Dermis blood vessel endothelial cell (primary cell): ENCODE results near the gene GYPE. TPM values are rescaled to one million over a fixed set of nuclear protein-coding genes. Genes with fewer than 3 reads are reported as not detected.
"Not testable (repeated sequence)": the region's sequence is repeated elsewhere in the genome, so short reads cannot be mapped to it uniquely, and the experiment has no call there.

Experiments
- DNase-seq: peaks from one replicate; pipeline ENCODE4 v3.0.0; 2010
- total RNA-seq: library from RNA; depleted of rRNA; stranded (reverse); fragments of >200 nt; gene quantifications from 2 replicates; pipeline ENCODE4 v1.2.3, GENCODE V29; 2014

The GYPE gene
- total RNA-seq, 1 donor from 2014 or later = 0.17 TPM

DNA sequence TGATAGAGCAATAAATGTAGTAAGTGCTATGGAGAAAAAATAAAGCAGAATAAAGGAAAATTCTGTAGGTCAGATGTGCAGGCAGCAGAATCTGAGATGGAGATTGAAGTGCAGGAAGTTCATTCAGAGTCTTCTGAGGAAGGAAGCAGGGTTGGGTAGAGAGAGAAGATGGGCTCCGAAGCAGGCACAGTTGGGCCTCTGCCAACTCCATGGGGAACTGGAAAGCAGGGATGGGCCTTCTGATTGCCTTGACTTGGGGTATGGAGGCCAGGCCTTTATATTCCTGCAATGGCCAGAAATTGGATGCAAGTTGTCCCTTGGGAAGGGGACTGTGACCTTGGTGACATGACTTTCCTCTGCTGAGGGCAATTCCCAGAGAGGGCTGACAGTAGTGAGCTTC lies 42.6 kb downstream of the GYPE start:
- not testable (repeated sequence) for DNase-seq

DNA sequence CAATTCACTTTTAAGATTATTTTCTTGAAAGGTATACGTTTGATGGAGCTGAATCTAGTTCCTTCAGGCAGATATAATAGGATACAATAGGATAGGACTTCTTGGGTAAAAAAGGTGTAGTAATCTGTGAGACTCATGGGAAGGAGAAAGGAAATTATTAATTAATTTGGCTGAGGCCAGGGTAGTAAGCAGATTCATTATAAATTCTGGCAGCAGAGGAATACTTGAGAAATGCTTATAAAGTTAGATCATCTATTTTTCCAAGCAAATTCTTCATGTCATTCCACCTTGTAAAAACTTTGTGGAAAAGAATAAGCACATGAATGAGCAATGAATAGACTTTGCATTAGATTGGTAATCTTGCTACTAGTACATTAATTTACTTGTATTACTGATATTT lies 46.9 kb downstream of the GYPE start:
- DNase-seq = no peak

DNA sequence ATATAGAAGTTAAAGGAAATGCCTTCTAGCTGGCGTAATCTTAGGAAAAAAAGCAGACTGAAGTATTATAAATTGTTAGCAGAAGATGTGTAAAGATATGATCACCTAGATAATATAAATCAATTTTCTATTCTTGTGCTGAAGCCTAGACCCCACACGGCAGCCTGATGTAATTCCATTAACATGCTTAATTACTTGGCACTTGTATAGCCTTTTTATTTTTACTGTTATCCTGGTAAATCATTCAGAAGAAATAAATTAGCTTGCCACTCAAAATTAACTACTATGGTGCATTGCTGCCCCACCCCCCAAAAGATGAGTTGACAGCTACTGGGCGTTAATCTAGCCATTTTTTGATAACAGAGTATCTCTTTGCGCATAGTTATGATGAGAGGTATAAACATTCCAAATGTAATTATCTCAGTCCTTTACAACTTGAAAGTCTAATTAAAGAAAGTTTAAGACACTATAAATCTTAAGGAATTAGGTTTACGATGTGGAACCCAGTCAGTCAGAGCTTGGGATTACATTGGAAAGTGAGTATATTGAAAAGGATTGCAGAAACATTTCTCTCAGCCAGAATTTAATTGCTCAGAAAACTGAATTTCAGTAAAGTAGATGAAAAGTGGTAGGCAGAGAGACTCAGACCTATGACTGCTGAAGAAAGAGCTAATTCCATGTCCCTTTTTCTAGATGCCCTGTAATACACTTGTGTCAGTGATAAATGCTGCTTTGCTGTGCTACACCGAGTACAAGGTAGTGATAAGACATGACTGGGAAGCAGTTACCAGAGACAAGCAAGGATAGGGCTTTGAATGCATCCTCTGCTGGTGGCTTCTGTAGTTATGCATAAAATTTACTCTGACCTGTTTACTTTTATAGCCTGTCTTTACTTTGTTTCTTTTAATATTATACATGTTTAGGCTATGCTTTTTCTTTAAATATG lies 47.7 kb downstream of the GYPE start:
- DNase-seq = not testable (repeated sequence)

DNA sequence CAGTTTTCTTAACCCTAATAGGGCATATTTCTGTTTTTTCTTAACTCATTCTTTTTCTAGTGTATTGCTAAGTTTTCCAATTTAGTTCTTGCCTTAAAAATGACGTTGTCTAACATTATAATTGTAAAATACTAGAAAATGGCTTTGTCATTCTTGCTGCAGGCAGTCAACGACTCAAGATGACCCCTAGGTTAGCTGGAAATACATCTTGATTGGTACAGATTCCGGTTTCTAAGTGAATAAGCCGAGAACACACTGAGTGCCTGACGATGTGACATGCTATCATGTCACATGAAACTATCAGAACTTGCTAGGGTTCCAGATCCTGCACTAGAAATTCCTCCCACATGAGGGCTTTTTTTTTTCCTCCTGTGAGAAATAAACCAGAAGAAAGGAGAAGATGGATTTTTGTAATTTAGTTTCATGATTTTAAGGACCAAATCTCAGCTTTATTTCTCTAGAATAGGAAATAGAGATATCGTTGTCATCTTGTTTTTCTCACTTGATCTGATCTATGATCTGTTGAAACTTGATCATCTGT lies 49.3 kb downstream of the GYPE start:
- DNase-seq = not testable (repeated sequence)

DNA sequence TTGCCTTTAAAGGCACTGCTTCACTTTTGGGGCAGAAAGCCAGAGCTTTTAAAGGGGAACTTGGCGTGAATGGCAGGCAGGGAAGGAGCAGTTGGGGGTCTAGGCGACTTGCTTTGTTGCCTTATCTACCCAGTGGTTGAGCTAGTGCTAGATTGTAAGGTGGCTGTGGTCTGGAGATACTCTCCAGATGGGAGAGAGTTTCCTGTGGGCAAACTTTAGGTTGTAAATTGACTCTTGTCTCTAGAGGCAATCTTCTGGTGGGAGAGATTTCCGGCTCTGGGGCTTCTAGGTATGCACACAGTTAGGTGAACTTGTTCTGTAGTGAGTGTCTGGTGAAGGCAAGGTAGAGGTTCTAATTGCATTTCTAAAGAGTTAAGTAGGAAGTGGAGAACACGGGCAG lies 50.7 kb downstream of the GYPE start:
- DNase-seq = not testable (repeated sequence)

DNA sequence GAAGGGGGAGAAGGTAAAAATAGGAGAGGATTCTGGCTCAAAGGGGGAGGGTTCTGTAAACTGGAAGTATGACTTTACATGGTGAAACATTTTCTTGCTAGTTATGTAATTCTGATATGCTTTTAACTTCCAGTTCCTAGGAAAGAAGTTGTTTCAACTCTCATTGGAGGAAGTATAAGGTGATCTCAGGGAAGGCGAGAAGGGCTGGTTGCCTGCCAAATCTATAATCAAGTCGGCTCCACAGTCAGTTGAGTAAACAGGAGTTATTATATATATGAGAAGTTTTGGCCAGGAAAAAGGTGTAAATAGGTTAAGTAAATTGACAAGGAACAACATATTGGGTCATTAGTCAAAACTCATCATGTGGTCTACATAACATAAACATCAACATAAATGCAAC lies 56.1 kb downstream of the GYPE start:
- DNase-seq = not testable (repeated sequence)

DNA sequence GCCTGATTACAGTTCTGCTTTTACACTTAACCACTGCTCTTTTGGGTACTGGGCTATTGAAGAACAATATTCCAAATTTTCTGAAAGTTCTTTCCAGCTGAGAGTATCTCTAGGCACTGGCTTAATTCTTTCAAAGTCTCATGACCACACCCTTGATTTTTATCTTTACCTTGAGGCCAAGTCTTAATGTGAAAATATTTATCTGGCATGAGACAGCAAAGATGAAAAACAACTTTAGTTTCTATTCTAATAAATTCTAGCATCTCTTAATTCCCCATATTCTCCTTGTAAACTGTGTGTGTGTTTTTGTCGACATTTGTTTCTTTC lies 61.9 kb downstream of the GYPE start:
- DNase-seq = not testable (repeated sequence)

DNA sequence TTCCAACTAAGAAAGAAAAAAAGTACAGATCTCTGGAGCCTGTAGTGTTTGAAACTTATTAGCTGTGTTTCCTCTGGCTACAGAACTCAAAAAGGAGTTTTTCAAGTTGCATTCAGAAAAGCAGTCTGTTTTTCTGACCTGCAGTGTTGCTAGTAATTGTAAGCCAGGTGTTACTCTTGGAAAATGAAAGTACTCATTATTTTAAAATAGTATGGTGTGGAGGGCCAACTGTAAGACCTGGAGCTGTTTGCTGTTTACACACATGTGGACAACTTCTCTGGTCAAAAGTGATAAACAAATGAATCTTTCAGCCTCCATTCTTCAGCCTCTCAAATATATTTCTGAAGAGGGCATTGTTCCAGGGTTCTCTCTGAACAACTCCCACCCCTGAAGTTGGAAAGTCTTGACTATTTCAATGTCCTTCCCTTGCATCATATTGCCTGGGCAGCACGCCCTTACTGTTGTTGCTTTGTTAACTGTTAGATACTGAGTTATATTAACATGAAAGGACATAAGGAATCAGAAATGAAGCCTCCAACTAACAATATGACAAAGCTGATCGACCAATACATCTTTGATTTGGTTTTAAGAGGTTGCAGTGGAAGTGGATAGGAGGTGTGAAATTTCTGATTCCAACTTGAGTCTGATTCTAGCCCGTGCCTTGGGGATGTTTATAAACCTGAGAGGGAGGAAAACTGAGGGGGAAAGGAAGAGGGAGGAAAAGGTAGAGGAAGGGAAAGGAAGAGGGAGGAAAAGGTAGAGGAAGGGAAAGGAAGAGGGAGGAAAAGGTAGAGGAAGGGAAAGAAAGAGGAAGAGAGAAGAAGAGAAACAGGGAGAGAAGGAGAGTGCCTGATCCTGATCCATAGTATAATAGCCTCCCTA lies 62.5 kb downstream of the GYPE start:
- DNase-seq = not testable (repeated sequence)

DNA sequence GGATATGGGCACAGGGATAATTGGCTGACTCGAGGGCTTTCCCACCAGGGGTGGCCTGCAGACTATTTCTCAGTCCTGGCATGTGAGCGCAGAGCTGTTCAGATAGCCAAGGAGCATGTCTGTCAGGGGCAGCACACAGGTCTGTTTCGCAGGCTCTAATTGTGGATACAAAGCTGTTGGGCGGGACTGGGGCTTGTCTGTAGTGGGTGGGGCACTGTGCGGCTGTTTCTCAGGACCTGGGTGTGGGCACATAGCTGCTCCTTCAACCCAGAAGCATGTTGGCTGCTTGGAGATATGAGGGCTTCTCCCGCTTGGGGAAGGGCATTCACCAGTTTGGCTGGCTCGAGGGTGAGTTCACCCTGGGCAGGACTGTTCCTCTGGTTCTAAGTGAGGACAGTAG lies 65.9 kb downstream of the GYPE start:
- not testable (repeated sequence) for DNase-seq

DNA sequence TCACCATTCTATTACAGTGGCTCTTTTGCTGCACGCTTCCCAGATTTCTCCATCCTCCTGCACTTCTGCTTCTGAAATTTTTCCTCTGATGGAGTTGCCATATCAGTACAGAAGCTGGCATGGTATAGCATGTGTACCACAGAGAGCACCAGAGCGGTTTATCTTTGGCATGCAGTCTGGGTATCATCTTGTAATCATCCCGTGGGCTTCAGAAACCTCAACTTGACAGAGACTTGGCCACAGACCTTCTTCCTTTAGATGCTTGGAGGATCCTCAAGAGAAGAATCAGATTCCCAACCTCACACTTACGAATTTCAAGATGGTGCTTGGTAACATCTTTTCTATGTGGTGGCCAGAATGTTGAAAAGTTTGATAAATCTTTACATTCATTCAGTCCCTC lies 71.2 kb downstream of the GYPE start:
- not testable (repeated sequence) for DNase-seq

DNA sequence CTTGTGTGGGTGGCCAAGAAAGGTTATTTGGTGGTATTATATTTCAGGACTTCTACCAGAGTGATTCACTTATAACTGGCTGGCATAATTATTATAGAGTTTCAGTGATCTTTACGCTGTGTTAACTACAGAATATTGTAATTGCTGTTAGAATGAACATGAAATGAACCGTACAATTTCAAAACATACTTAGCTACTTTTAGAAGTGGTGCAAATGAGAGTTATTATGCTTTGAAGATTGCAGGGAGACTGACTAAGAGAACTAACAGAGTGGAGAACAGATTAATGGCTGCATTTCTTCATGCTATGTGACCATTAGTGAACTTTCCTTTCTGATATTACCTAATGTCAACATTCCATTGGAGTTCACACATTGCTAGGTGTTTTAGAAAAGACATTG lies 71.7 kb downstream of the GYPE start:
- DNase-seq = not testable (repeated sequence)

DNA sequence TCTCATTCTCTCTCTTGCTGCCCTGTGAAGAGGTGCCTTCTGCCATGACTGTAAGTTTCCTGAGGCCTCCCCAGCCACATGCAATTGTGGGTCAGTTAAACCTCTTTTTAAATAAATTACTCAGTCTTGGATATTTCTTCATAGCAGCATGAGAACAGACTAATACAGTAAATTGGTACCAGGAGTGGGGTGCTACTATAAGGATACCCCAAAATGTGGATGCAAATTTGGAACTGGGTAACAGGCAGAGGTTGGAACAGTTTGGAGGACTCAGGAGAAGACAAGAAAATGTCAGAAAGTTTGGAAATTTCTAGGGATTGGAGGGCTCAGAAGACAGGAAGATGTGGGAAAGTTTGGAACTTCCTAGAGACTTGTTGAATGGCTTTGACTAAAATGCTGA lies 74.8 kb downstream of the GYPE start:
- DNase-seq = not testable (repeated sequence)

DNA sequence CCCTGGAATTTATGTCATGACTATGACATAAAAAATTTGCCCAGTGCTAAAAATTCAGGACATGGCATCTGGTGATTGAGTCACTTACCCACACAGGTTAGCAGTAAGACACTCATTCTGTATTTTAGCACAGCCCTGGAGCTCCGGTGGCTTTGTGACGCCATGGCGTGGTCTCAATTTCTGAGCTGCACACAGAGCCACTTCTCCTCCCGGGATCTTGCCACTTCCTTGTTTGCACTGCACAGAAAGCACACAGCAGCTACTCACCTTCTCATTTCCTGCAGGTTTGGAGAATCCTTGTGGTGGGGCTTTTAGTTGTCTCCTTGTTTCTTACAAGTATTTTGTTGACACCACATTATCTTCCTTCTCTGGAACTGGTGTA lies 76.1 kb downstream of the GYPE start:
- DNase-seq = not testable (repeated sequence)

Other genes starting within 250 kb of the GYPE start
- gene FREM3, start 204.9 kb downstream of the GYPE start, total RNA-seq = 0.42 and 0.51 TPM in 2 replicates
- not detected in 2 replicates for gene GYPB, start 113.8 kb upstream of the GYPE start, total RNA-seq
- not detected in 2 replicates for gene GYPA, start 235.2 kb upstream of the GYPE start, total RNA-seq